WTC11 (cell line): ENCODE data around the gene PANK4. TPM values are rescaled to one million over a fixed set of nuclear protein-coding genes. Genes with fewer than 3 reads are reported as not detected.

ENCODE experiments used
- ATAC-seq: fragments of 200-7000 bp; cut with Tn5 transposase; 2 replicates; pipeline ENCODE4 v1.10.0; 2021; ENCODE audit warnings: mild to moderate bottlenecking, moderate library complexity
- CTCF ChIA-PET: fragments of 300-600 bp; sonication (Branson Sonifier 250); formaldehyde crosslinking; loops from one replicate; lab custom pipeline; 2021; ENCODE audit warnings: antibody characterized with exemption; lab: Charles Lee
- POLR2A ChIA-PET: fragments of 350-600 bp; sonication (Branson Sonifier 250); formaldehyde crosslinking; loops from one replicate; lab custom pipeline; 2021; ENCODE audit warnings: antibody characterized with exemption; lab: Charles Lee
- DNase-seq: peaks from one replicate; pipeline ENCODE4 v3.0.0; 2021; ENCODE audit warnings: low spot score
- H3K27ac Mint-ChIP-seq: 2 replicates; pipeline ENCODE4 v1.8.0; 2021; ENCODE audit warnings: mixed read lengths
- H3K27me3 Mint-ChIP-seq: 2 replicates; pipeline ENCODE4 v1.8.0; 2021; ENCODE audit warnings: low read depth, mild to moderate bottlenecking, moderate library complexity, mixed read lengths
- H3K36me3 Mint-ChIP-seq: 2 replicates; pipeline ENCODE4 v1.8.0; 2021; ENCODE audit warnings: mixed read lengths
- H3K4me1 Mint-ChIP-seq: 2 replicates; pipeline ENCODE4 v1.8.0; 2022; ENCODE audit warnings: mixed read lengths
- H3K4me3 Mint-ChIP-seq: 2 replicates; pipeline ENCODE4 v1.8.0; 2021; ENCODE audit warnings: mild to moderate bottlenecking, moderate library complexity, mixed read lengths
- H3K9me3 Mint-ChIP-seq: 2 replicates; pipeline ENCODE4 v1.8.0; 2021; ENCODE audit warnings: mixed read lengths
- AFF4 ChIP-seq: sonication (generic); formaldehyde crosslinking; IDR thresholded peaks from 2 replicates; pipeline ENCODE4 v1.8.1; 2023; ENCODE audit warnings: mild to moderate bottlenecking, missing genetic modification reagents, borderline replicate concordance
- ATF1 ChIP-seq: sonication (generic); formaldehyde crosslinking; IDR thresholded peaks from 2 replicates; pipeline ENCODE4 v1.8.1; 2023; ENCODE audit warnings: mild to moderate bottlenecking, moderate library complexity, missing genetic modification reagents
- CREB1 ChIP-seq: sonication (generic); formaldehyde crosslinking; IDR thresholded peaks from 2 replicates; pipeline ENCODE4 v1.8.0; 2023; ENCODE audit warnings: mild to moderate bottlenecking, missing genetic modification reagents
- CTCF ChIP-seq: fragments of 200-600 bp; IDR thresholded peaks from 2 replicates; pipeline ENCODE4 v1.8.0; 2022; ENCODE audit warnings: antibody characterized with exemption
- ESRRA ChIP-seq: sonication (generic); formaldehyde crosslinking; IDR thresholded peaks from 2 replicates; pipeline ENCODE4 v1.8.1; 2022; ENCODE audit warnings: mild to moderate bottlenecking, missing genetic modification reagents, borderline replicate concordance
- IRF2 ChIP-seq: sonication (generic); formaldehyde crosslinking; IDR thresholded peaks from 2 replicates; pipeline ENCODE4 v1.8.0; 2022; ENCODE audit warnings: low read depth, missing genetic modification reagents, borderline replicate concordance
- NFATC4 ChIP-seq: fragments of 250-450 bp; sonication (Bioruptor Pico); IDR thresholded peaks from 2 replicates; pipeline ENCODE4 v1.9.0; 2021; ENCODE audit warnings: mild to moderate bottlenecking
- NR2C2 ChIP-seq: sonication (generic); formaldehyde crosslinking; IDR thresholded peaks from 2 replicates; pipeline ENCODE4 v1.8.0; 2022; ENCODE audit warnings: mild to moderate bottlenecking, missing genetic modification reagents
- OVOL2 ChIP-seq: fragments of 250-450 bp; sonication (Bioruptor Pico); IDR thresholded peaks from 2 replicates; pipeline ENCODE4 v1.9.0; 2021; ENCODE audit warnings: mild to moderate bottlenecking, borderline replicate concordance
- SOX15 ChIP-seq: fragments of 250-450 bp; sonication (Bioruptor Pico); IDR thresholded peaks from 2 replicates; pipeline ENCODE4 v1.9.0; 2021; ENCODE audit warnings: mild to moderate bottlenecking
- TEAD1 ChIP-seq: sonication (generic); formaldehyde crosslinking; IDR thresholded peaks from 2 replicates; pipeline ENCODE4 v1.8.0; 2022; ENCODE audit warnings: mild to moderate bottlenecking, missing genetic modification reagents
- ZNF423 ChIP-seq: fragments of 250-450 bp; sonication (Bioruptor Pico); IDR thresholded peaks from 2 replicates; pipeline ENCODE4 v2.1.2; 2022; ENCODE audit warnings: mild to moderate bottlenecking, moderate library complexity
- ZNF425 ChIP-seq: fragments of 250-450 bp; sonication (Bioruptor Pico); conservative IDR thresholded peaks from 2 replicates; pipeline ENCODE4 v1.9.0; 2021; ENCODE audit warnings: mild to moderate bottlenecking
- total RNA-seq: library from RNA; stranded (reverse); gene quantifications from 3 replicates; pipeline ENCODE4 v1.2.3, GENCODE V29; 2021
- TF ChIP-seq, protein P1 (sequence below): fragments of 250-450 bp; sonication (Bioruptor Pico); IDR thresholded peaks from 2 replicates; pipeline ENCODE4 v1.9.0; 2021; ENCODE audit warnings: mild to moderate bottlenecking
- TF ChIP-seq, protein P2 (sequence below): sonication (generic); formaldehyde crosslinking; IDR thresholded peaks from 2 replicates; pipeline ENCODE4 v1.8.0; 2022; ENCODE audit warnings: mild to moderate bottlenecking, missing genetic modification reagents
- TF ChIP-seq, protein P3 (sequence below): fragments of 250-450 bp; sonication (Bioruptor Pico); IDR thresholded peaks from 2 replicates; pipeline ENCODE4 v1.9.0; 2021; ENCODE audit warnings: mild to moderate bottlenecking, borderline replicate concordance
- TF ChIP-seq, protein P4 (sequence below): sonication (generic); formaldehyde crosslinking; conservative IDR thresholded peaks from 2 replicates; pipeline ENCODE4 v1.8.1; 2022; ENCODE audit warnings: mild to moderate bottlenecking, missing genetic modification reagents
- TF ChIP-seq, protein P5 (sequence below): sonication (generic); formaldehyde crosslinking; IDR thresholded peaks from 2 replicates; pipeline ENCODE4 v1.8.1; 2022; ENCODE audit warnings: mild to moderate bottlenecking, moderate library complexity, missing genetic modification reagents
- TF ChIP-seq, protein P6 (sequence below): fragments of 250-450 bp; sonication (Bioruptor Pico); IDR thresholded peaks from 2 replicates; pipeline ENCODE4 v1.9.0; 2021; ENCODE audit warnings: mild to moderate bottlenecking

Gene PANK4
- total RNA-seq, 1 experiment from 2014 or later: 52.5 TPM

- no peaks in the 10 kb centered on the region for H3K9me3 Mint-ChIP-seq
- TF ChIP-seq OVOL2 (CRISPR knock-in tag) (no peak), SOX15 (CRISPR knock-in tag) (no peak), TEAD1 (CRISPR knock-in tag) (no peak), CREB1 (CRISPR knock-in tag) (no peak), NR2C2 (CRISPR knock-in tag) (no peak), CTCF (no peak), ZNF425 (CRISPR knock-in tag) (no peak), AFF4 (no peak), ESRRA (CRISPR knock-in tag) (no peak), IRF2 (no peak), NFATC4 (CRISPR knock-in tag) (no peak), ATF1 (CRISPR knock-in tag) (no peak), ZNF423 (CRISPR knock-in tag) (no peak)
- TF ChIP-seq, protein P1, sequence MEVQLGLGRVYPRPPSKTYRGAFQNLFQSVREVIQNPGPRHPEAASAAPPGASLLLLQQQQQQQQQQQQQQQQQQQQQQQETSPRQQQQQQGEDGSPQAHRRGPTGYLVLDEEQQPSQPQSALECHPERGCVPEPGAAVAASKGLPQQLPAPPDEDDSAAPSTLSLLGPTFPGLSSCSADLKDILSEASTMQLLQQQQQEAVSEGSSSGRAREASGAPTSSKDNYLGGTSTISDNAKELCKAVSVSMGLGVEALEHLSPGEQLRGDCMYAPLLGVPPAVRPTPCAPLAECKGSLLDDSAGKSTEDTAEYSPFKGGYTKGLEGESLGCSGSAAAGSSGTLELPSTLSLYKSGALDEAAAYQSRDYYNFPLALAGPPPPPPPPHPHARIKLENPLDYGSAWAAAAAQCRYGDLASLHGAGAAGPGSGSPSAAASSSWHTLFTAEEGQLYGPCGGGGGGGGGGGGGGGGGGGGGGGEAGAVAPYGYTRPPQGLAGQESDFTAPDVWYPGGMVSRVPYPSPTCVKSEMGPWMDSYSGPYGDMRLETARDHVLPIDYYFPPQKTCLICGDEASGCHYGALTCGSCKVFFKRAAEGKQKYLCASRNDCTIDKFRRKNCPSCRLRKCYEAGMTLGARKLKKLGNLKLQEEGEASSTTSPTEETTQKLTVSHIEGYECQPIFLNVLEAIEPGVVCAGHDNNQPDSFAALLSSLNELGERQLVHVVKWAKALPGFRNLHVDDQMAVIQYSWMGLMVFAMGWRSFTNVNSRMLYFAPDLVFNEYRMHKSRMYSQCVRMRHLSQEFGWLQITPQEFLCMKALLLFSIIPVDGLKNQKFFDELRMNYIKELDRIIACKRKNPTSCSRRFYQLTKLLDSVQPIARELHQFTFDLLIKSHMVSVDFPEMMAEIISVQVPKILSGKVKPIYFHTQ (CRISPR knock-in tag): no peak
- TF ChIP-seq, protein P2, sequence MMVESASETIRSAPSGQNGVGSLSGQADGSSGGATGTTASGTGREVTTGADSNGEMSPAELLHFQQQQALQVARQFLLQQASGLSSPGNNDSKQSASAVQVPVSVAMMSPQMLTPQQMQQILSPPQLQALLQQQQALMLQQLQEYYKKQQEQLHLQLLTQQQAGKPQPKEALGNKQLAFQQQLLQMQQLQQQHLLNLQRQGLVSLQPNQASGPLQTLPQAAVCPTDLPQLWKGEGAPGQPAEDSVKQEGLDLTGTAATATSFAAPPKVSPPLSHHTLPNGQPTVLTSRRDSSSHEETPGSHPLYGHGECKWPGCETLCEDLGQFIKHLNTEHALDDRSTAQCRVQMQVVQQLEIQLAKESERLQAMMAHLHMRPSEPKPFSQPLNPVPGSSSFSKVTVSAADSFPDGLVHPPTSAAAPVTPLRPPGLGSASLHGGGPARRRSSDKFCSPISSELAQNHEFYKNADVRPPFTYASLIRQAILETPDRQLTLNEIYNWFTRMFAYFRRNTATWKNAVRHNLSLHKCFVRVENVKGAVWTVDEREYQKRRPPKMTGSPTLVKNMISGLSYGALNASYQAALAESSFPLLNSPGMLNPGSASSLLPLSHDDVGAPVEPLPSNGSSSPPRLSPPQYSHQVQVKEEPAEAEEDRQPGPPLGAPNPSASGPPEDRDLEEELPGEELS (CRISPR knock-in tag): no peak
- TF ChIP-seq, protein P3, sequence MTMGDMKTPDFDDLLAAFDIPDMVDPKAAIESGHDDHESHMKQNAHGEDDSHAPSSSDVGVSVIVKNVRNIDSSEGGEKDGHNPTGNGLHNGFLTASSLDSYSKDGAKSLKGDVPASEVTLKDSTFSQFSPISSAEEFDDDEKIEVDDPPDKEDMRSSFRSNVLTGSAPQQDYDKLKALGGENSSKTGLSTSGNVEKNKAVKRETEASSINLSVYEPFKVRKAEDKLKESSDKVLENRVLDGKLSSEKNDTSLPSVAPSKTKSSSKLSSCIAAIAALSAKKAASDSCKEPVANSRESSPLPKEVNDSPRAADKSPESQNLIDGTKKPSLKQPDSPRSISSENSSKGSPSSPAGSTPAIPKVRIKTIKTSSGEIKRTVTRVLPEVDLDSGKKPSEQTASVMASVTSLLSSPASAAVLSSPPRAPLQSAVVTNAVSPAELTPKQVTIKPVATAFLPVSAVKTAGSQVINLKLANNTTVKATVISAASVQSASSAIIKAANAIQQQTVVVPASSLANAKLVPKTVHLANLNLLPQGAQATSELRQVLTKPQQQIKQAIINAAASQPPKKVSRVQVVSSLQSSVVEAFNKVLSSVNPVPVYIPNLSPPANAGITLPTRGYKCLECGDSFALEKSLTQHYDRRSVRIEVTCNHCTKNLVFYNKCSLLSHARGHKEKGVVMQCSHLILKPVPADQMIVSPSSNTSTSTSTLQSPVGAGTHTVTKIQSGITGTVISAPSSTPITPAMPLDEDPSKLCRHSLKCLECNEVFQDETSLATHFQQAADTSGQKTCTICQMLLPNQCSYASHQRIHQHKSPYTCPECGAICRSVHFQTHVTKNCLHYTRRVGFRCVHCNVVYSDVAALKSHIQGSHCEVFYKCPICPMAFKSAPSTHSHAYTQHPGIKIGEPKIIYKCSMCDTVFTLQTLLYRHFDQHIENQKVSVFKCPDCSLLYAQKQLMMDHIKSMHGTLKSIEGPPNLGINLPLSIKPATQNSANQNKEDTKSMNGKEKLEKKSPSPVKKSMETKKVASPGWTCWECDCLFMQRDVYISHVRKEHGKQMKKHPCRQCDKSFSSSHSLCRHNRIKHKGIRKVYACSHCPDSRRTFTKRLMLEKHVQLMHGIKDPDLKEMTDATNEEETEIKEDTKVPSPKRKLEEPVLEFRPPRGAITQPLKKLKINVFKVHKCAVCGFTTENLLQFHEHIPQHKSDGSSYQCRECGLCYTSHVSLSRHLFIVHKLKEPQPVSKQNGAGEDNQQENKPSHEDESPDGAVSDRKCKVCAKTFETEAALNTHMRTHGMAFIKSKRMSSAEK (CRISPR knock-in tag): no peak
- TF ChIP-seq, protein P4, sequence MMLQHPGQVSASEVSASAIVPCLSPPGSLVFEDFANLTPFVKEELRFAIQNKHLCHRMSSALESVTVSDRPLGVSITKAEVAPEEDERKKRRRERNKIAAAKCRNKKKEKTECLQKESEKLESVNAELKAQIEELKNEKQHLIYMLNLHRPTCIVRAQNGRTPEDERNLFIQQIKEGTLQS (CRISPR knock-in tag): no peak
- TF ChIP-seq, protein P5, sequence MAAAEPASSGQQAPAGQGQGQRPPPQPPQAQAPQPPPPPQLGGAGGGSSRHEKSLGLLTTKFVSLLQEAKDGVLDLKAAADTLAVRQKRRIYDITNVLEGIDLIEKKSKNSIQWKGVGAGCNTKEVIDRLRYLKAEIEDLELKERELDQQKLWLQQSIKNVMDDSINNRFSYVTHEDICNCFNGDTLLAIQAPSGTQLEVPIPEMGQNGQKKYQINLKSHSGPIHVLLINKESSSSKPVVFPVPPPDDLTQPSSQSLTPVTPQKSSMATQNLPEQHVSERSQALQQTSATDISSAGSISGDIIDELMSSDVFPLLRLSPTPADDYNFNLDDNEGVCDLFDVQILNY: no peak
- TF ChIP-seq, protein P6, sequence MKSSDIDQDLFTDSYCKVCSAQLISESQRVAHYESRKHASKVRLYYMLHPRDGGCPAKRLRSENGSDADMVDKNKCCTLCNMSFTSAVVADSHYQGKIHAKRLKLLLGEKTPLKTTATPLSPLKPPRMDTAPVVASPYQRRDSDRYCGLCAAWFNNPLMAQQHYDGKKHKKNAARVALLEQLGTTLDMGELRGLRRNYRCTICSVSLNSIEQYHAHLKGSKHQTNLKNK (CRISPR knock-in tag): no peak
- no peaks in the 10 kb centered on the region for H3K36me3 Mint-ChIP-seq
- no peaks in the 10 kb centered on the region for H3K27me3 Mint-ChIP-seq
- POLR2A ChIA-PET: no interaction called here
- no peak overlapping the region for H3K27ac Mint-ChIP-seq
- no peak overlapping the region for H3K4me3 Mint-ChIP-seq
- no peak for DNase-seq
- CTCF ChIA-PET: no interaction called here
- H3K4me1 Mint-ChIP-seq: no peaks in the 10 kb centered on the region
- ATAC-seq: no peak
Observed at GRCh38 chr1:2499260-2499659, 27.1 kb downstream of the PANK4 start.
